Measurements from ENCODE around the gene ICAM4. TPM values are rescaled to one million over a fixed set of nuclear protein-coding genes. Genes with fewer than 3 reads are reported as not detected.
A peak's percentile ranks its signal among the peaks of the same experiment; 100 is the strongest.

ICAM4 gene
- total and polyA plus RNA-seq, 2 of the 13 experiments (the other 11 are each of a cell fraction or from before 2014, with no cell fraction given) = 2.9 to 4.0 TPM

GRCh38 chr19:10238172-10238783, 48.5 kb upstream of the ICAM4 start (continued):
- TF ChIP-seq NR2F1 (CRISPR knock-in tag; IDR thresholded peaks at IDR 0.05) (no peak), RERE (CRISPR knock-in tag; IDR thresholded peaks at IDR 0.05; ENCODE audit: low read depth) (peak; percentile 87; the same call in 1 of the 2 replicates), MXI1 (IDR thresholded peaks at IDR 0.05; ENCODE audit: borderline replicate concordance, low read depth, low read length) (peak; percentile 77; the same call in 2 of the 3 replicates), ZFP82 (CRISPR knock-in tag; IDR thresholded peaks at IDR 0.05; ENCODE audit: borderline replicate concordance) (no peak), HNRNPUL1 (IDR thresholded peaks at IDR 0.05; ENCODE audit: low read depth, low read length) (no peak), ATRX (CRISPR knock-in tag; IDR thresholded peaks at IDR 0.05; ENCODE audit: borderline replicate concordance) (no peak), MIXL1 (CRISPR knock-in tag; IDR thresholded peaks at IDR 0.05) (0 out of 2 replicates have a peak, but pooled peaks have one; percentile 48), ATF6 (CRISPR knock-in tag; conservative IDR thresholded peaks at IDR 0.05) (no peak), DZIP1 (CRISPR knock-in tag; IDR thresholded peaks at IDR 0.05) (no peak), POLR2G (IDR thresholded peaks at IDR 0.05; ENCODE audit: low read depth, low read length) (no peak), ZNF317 (CRISPR knock-in tag; IDR thresholded peaks at IDR 0.05) (no peak), POGZ (CRISPR knock-in tag; IDR thresholded peaks at IDR 0.05) (peak; percentile 53; the same call in 1 of the 2 replicates), ZNF615 (CRISPR knock-in tag; IDR thresholded peaks at IDR 0.05; ENCODE audit: borderline replicate concordance) (no peak), ZBTB38 (CRISPR knock-in tag; IDR thresholded peaks at IDR 0.05) (no peak), MLX (CRISPR knock-in tag; IDR thresholded peaks at IDR 0.05) (peak; percentile 90), ZNF282 (IDR thresholded peaks at IDR 0.05; ENCODE audit: partially characterized antibody) (no peak), FOXK1 (CRISPR knock-in tag; IDR thresholded peaks at IDR 0.05; ENCODE audit: borderline replicate concordance, low read depth) (no peak), ZNF607 (CRISPR knock-in tag; IDR thresholded peaks at IDR 0.05; ENCODE audit: borderline replicate concordance) (no peak)
